HepG2 (cell line): ENCODE measurements around the gene WNT5B. TPM values are rescaled to one million over a fixed set of nuclear protein-coding genes. Genes with fewer than 3 reads are reported as not detected.

Source experiments
- ATF7-NPFF ChIP-seq: sonication (generic); formaldehyde crosslinking; IDR thresholded peaks from 2 replicates; pipeline ENCODE4 v1.8.1; 2023; ENCODE audit warnings: mild to moderate bottlenecking, low read depth, missing genetic modification reagents, moderate library complexity
- CENPT ChIP-seq: sonication (generic); formaldehyde crosslinking; IDR thresholded peaks from 2 replicates; pipeline ENCODE4 v1.8.0; 2022; ENCODE audit warnings: low read depth, mild to moderate bottlenecking, moderate library complexity, missing genetic modification reagents
- FOXA3 ChIP-seq: IDR thresholded peaks from 2 replicates; pipeline ENCODE4 v1.6.1; 2016; ENCODE audit warnings: missing genetic modification reagents, missing compliant biosample characterization
- FOXM1 ChIP-seq: sonication (generic); formaldehyde crosslinking; IDR thresholded peaks from 2 replicates; pipeline ENCODE4 v1.5.0; 2020; ENCODE audit warnings: missing genetic modification reagents
- FOXP4 ChIP-seq: sonication (generic); formaldehyde crosslinking; IDR thresholded peaks from 2 replicates; pipeline ENCODE4 v1.4.0; 2020; ENCODE audit warnings: missing genetic modification reagents
- GATAD2A ChIP-seq: IDR thresholded peaks from 2 replicates; pipeline ENCODE4 v1.6.1; 2016
- HNRNPH1 ChIP-seq: fragments of 200-400 bp; formaldehyde crosslinking; optimal IDR thresholded peaks from 2 replicates; pipeline ENCODE3; 2017; ENCODE audit warnings: mild to moderate bottlenecking, low read depth, low read length
- NFATC3 ChIP-seq: sonication (generic); formaldehyde crosslinking; IDR thresholded peaks from 2 replicates; pipeline ENCODE4 v1.5.1; 2020; ENCODE audit warnings: mild to moderate bottlenecking, missing genetic modification reagents
- NR2F6 ChIP-seq, 2 experiments: IDR thresholded peaks; 2 replicates each; pipeline ENCODE4 v1.6.1; 2016; ENCODE audit warnings: antibody characterized with exemption in 1 of 2, mild to moderate bottlenecking in 1 of 2
- PAXIP1 ChIP-seq: sonication (generic); formaldehyde crosslinking; conservative IDR thresholded peaks from 2 replicates; pipeline ENCODE4 v1.4.0; 2020; ENCODE audit warnings: mild to moderate bottlenecking, missing genetic modification reagents, moderate library complexity
- RBM22 ChIP-seq: fragments of 200-400 bp; formaldehyde crosslinking; optimal IDR thresholded peaks from 2 replicates; pipeline ENCODE3; 2017; ENCODE audit warnings: mild to moderate bottlenecking, low read length, moderate library complexity
- SALL1 ChIP-seq: sonication (generic); formaldehyde crosslinking; IDR thresholded peaks from 2 replicates; pipeline ENCODE4 v1.8.0; 2022; ENCODE audit warnings: mild to moderate bottlenecking, missing genetic modification reagents
- SMARCE1 ChIP-seq: fragments of 450-650 bp; IDR thresholded peaks from 2 replicates; pipeline ENCODE4 v1.6.1; 2017; ENCODE audit warnings: borderline replicate concordance
- SNAI1 ChIP-seq: sonication (generic); formaldehyde crosslinking; IDR thresholded peaks from 2 replicates; pipeline ENCODE4 v1.5.0; 2020; ENCODE audit warnings: mild to moderate bottlenecking, missing genetic modification reagents, borderline replicate concordance
- TAF1 ChIP-seq: sonication (generic); formaldehyde crosslinking; IDR thresholded peaks from 2 replicates; pipeline ENCODE4 v1.4.0; 2020; ENCODE audit warnings: missing genetic modification reagents
- ZFX ChIP-seq: sonication (generic); formaldehyde crosslinking; IDR thresholded peaks from 2 replicates; pipeline ENCODE4 v1.4.0; 2020; ENCODE audit warnings: mild to moderate bottlenecking, low read depth, missing genetic modification reagents, moderate library complexity
- ZNF24 ChIP-seq: fragments of 450-650 bp; IDR thresholded peaks from 2 replicates; pipeline ENCODE4 v1.6.1; 2017; ENCODE audit warnings: antibody characterized with exemption, mild to moderate bottlenecking
- ZNF510 ChIP-seq: sonication (generic); formaldehyde crosslinking; IDR thresholded peaks from 2 replicates; pipeline ENCODE4 v1.4.0; 2020; ENCODE audit warnings: low read depth, mild to moderate bottlenecking, missing genetic modification reagents
- ZNF687 ChIP-seq: sonication (generic); formaldehyde crosslinking; IDR thresholded peaks from 2 replicates; pipeline ENCODE4 v1.5.1; 2020; ENCODE audit warnings: mild to moderate bottlenecking, missing genetic modification reagents, moderate library complexity
- ZNF792 ChIP-seq: IDR thresholded peaks from 2 replicates; pipeline ENCODE4 v1.6.1; 2016
- ZNF850 ChIP-seq: sonication (generic); formaldehyde crosslinking; conservative IDR thresholded peaks from 2 replicates; pipeline ENCODE4 v1.9.0; 2021; ENCODE audit warnings: mild to moderate bottlenecking, missing genetic modification reagents
- ZSCAN21 ChIP-seq: sonication (generic); formaldehyde crosslinking; IDR thresholded peaks from 2 replicates; pipeline ENCODE4 v1.8.0; 2022; ENCODE audit warnings: mild to moderate bottlenecking, missing genetic modification reagents, moderate library complexity, borderline replicate concordance
- polyA plus RNA-seq, 8 experiments: library from polyadenylated mRNA; depleted of rRNA in 3 of 8; stranded (reverse) in 7 of 8; unstranded in 1 of 8; fragments of >200 nt; fragmentation: Illumina TruSeq in 4 of 8; extraction: Trizol in 4 of 8; gene quantifications; 2 replicates each; pipeline versions ENCODE4 v1.2.1 to v1.2.3, GENCODE V29; 2011 to 2016; ENCODE audit warnings: low read depth in 4 of 8, missing spikeins in 1 of 8, mixed read lengths in 1 of 8; ENCODE audit not compliant: insufficient read depth in 1 of 8
- total RNA-seq, 5 experiments: library from RNA; depleted of rRNA; stranded (reverse); fragments of >200 nt; fragmentation: Illumina TruSeq; extraction: Trizol; gene quantifications; 2 replicates each; pipeline ENCODE4 v1.2.3, GENCODE V29; 2016; ENCODE audit warnings: low read depth in 1 of 5

WNT5B gene
- total and polyA plus RNA-seq, 2 of the 13 experiments (the other 11 are each of a cell fraction or from before 2014, with no cell fraction given) = 0.04 TPM; not detected in 1

GRCh38 chr12:1610072-1610643 lies 18.9 kb upstream of the WNT5B start (continued):
- no peak for TF ChIP-seq ZNF850
- TF ChIP-seq ZNF510 (CRISPR knock-in tag) = no peak
- no peak for TF ChIP-seq NR2F6 (IDR thresholded peaks at IDR 0.05)
- peak; percentile 20; the same call in 1 of the 2 replicates for TF ChIP-seq NR2F6 (CRISPR knock-in tag; IDR thresholded peaks at IDR 0.05)
- TF ChIP-seq ATF7-NPFF (CRISPR knock-in tag) = no peak
- no peak for TF ChIP-seq ZSCAN21
- TF ChIP-seq FOXP4 (CRISPR knock-in tag) = 0 out of 2 replicates have a peak, but pooled peaks have one; percentile 34
- TF ChIP-seq ZNF687 (CRISPR knock-in tag) = no peak
- TF ChIP-seq RBM22 = no peak
- TF ChIP-seq TAF1 (CRISPR knock-in tag) = no peak
- TF ChIP-seq GATAD2A (CRISPR knock-in tag) = peak; percentile 40; the same call in 1 of the 2 replicates
- no peak for TF ChIP-seq CENPT (CRISPR knock-in tag)
- TF ChIP-seq HNRNPH1 = no peak
- peak; percentile 58 for TF ChIP-seq SALL1
- no peak for TF ChIP-seq SNAI1 (CRISPR knock-in tag)
- no peak for TF ChIP-seq NFATC3
- no peak for TF ChIP-seq FOXM1
- peak; percentile 41; the same call in 1 of the 2 replicates for TF ChIP-seq PAXIP1 (CRISPR knock-in tag)
- TF ChIP-seq FOXA3 = peak; percentile 37; the same call in 1 of the 2 replicates
- TF ChIP-seq ZNF24 = no peak
- no peak for TF ChIP-seq SMARCE1
- TF ChIP-seq ZFX (CRISPR knock-in tag) = no peak
- no peak for TF ChIP-seq ZNF792
